Measurements from ENCODE around the gene GPC5.

GRCh38 chr13:91948736-91949135, 550.3 kb downstream of the GPC5 start:
- TF ChIP-seq EZH2phosphoT487 (conservative IDR thresholded peaks at IDR 0.05; ENCODE audit: low read length) (no peak), CTCF (IDR thresholded peaks at IDR 0.05; ENCODE audit: insufficient read depth, low read length, poor library complexity, severe bottlenecking) (no peak)

All from SU-DHL-6 (cell line).